ENCODE data around the gene ARHGEF39. TPM values are rescaled to one million over a fixed set of nuclear protein-coding genes. Genes with fewer than 3 reads are reported as not detected.

Gene ARHGEF39
- total RNA-seq, 1 donor from 2014 or later, result 1.1 TPM

DNA sequence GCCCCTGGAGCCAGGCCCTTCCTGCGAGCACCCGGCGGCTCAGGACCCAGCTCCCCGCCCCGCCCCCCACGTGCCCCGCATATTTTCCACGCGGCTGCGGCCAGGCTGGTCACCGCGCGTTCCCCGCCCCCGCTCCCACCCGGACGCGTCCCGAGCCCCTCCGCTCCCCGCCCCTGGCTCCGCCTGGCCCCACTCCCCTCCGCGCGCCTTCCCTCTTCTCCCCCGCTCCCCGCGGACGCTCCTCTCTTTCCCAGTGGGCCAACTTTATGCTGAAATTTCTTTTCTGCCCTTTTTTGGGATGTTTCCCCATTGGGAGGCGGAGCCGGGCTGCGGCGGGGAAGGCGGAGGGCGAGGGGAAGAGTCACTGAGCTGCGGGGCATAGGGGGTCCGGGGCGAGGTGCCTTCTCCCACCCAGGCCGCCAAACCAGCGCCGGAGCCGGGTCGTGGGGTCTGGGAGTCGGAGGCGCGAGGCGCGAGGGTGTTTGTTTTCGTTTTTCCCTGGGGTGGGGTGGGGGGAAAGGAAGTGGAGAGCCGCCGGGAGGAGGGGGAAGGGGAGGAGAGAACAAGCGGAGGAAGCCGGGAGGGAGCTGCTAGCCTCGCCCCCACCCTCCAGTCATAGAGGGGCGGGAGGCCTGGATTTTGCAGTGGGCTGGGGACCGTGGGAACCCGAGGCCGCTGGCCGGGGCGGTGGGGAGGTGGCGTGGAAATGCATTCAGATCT lies 25.8 kb upstream of the ARHGEF39 start:
- Histone ChIP-seq H3K4me1 (peaks cover 0 to 27% of the 10 kb centered on the region in 2 donors), H3K27me3 (no peaks in the 10 kb centered on the region), H3K4me3 (peak overlapping the region; percentile 83 to 93), H3K36me3 (peaks cover 26 to 37% of the 10 kb centered on the region in 2 donors), H3K27ac (peak overlapping the region; percentile 93 to 97), H3K9me3 (no peaks in the 10 kb centered on the region)
- peak; percentile 56 to 94 for DNase-seq (ENCODE audit: low spot score in 2 of 2)
- TF ChIP-seq, protein P1, sequence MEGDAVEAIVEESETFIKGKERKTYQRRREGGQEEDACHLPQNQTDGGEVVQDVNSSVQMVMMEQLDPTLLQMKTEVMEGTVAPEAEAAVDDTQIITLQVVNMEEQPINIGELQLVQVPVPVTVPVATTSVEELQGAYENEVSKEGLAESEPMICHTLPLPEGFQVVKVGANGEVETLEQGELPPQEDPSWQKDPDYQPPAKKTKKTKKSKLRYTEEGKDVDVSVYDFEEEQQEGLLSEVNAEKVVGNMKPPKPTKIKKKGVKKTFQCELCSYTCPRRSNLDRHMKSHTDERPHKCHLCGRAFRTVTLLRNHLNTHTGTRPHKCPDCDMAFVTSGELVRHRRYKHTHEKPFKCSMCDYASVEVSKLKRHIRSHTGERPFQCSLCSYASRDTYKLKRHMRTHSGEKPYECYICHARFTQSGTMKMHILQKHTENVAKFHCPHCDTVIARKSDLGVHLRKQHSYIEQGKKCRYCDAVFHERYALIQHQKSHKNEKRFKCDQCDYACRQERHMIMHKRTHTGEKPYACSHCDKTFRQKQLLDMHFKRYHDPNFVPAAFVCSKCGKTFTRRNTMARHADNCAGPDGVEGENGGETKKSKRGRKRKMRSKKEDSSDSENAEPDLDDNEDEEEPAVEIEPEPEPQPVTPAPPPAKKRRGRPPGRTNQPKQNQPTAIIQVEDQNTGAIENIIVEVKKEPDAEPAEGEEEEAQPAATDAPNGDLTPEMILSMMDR (IDR thresholded peaks at IDR 0.05), result no peak
- intact Hi-C loops (cut with DNase I), result loop anchor here (1.0 to 10.0 kb wide), 3 partner anchors 33 to 196 kb away; partner anchors contain the start of gene RUSC2

DNA sequence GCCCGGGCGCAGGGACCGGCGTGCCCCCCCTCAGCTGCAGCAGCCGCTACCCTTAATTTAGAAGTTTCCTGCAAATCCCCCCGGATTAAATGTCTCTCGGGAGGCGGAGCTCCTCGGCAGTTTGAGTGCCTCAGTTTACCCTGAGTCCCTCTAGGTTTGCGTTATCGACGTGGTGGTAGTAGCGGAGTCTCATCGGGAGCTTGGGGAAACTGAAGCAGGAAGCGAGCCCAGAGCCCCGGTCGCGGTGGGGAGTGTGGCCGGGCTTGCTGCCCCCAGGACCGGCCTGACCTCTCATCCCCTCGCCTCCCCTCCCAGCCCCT lies 25.3 kb upstream of the ARHGEF39 start:
- Histone ChIP-seq H3K27ac (peak overlapping the region; percentile 93 to 97), H3K9me3 (no peaks in the 10 kb centered on the region), H3K36me3 (peaks cover 31 to 42% of the 10 kb centered on the region in 2 donors), H3K4me3 (peak overlapping the region; percentile 83 to 93), H3K27me3 (no peaks in the 10 kb centered on the region), H3K4me1 (peaks cover 0 to 25% of the 10 kb centered on the region in 2 donors)
- TF ChIP-seq, protein P1 (IDR thresholded peaks at IDR 0.05), result no peak
- intact Hi-C loops (cut with DNase I), result loop anchor here (1.0 to 10.0 kb wide), 3 partner anchors 33 to 195 kb away; partner anchors contain the start of gene RUSC2
- DNase-seq (ENCODE audit: low spot score in 2 of 2), result no peak

DNA sequence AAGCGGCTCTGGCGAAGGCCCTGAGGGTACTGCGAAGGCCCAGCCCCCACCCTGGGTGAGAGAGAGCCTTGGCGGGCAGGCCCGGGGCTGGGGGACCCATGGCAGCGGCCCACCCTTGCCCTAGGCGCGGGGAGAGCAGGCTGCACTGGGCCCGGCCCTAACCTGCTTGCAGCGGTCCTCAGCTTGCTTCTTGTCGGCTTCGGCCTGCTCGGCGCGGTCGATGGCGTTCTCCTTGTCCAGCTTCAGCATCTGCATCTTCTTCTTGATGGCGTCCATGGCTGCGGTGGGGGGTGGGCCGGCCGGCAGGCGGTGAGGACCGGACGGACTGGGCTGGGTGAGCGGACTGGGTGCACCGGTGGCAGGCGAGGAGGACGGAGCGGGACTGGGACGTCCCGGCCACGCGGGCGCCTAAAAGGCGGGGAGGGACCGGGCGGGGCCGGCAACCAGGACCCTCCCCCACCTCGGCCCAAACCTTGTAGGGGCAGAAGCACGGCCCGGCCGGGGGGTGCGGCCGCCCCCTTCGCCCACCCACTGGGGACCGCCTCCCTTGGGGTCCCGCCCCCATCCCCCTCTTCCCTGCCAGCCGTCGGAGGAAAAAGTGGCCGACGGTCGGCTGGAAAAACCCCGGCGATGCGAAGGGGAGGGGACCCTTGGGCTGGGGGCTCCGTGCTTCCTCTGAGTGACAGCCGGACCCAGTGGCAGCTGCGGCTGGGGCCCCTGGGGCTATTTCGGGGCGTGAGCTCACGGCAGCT lies 24.7 kb upstream of the ARHGEF39 start, which contains the start of gene TPM2:
Gene TPM2 (minus strand): TSS at position 384 of the 752 bp plus-strand sequence. CDS start 108 bp downstream, at position 276.
- Histone ChIP-seq H3K4me3 (peak within 1 kb of the TSS; percentile 83 to 93), H3K4me1 (peaks cover 5 to 28% of the 10 kb centered on the region in 2 donors), H3K36me3 (peaks cover 36 to 47% of the 10 kb centered on the region in 2 donors), H3K27me3 (no peaks in the 10 kb centered on the region), H3K27ac (peak within 1 kb of the TSS; percentile 93 to 97), H3K9me3 (no peaks in the 10 kb centered on the region)
- peak; percentile 67 to 93 for DNase-seq (ENCODE audit: low spot score in 2 of 2)
- intact Hi-C loops (cut with DNase I), result loop anchor here (1.0 to 10.0 kb wide), 4 partner anchors 32 to 195 kb away; partner anchors contain the start of genes RUSC2 and TESK1
- TF ChIP-seq, protein P1 (IDR thresholded peaks at IDR 0.05), result no peak

DNA sequence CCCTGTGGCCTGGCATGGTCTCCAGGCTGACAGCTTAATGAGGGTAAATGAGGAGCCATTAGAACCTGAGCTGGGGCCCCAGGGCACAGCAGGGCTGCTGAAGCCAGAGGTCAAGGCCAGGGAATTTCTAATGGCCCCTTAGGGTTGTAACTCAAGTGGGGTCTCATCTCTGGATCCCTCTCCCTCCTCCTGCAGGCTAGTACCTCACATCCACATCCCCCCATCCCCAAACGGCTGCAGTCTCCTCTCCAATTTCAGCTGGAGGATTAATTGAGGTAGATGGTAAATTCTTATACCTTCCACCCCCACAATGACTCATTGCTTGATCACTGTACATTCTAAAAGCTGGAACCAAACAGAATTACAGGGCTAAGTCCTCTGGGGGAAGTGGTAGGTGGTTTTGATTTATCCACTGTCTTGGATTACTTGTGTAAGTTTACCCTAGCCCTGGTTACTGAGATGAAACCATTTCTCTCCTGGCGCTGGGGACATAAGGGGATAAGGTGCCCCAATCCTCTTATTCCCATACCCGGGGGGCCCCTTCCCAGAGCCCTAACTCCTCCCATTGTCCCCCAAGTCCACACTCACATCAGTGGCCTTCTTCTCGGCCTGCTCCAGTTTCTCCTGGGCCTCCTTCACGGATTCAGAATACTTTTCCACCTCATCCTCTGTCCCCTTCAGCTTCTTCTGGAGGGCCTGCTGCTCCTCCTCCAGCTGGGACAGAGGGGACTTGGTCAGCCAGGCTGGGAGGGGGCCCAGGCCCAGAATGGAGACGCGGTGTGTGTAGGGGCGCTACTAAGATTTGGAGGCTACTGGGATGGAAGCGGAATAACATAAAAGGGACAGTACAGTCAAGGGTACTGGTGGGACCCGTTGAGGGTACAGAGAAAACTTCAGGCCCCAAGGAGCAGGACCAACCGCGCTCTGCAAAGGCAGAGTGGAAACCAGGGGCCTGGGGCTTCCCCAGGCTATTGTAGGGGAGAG lies 23.9 kb upstream of the ARHGEF39 start:
- Histone ChIP-seq H3K27ac (peak overlapping the region; percentile 93 to 97), H3K9me3 (no peaks in the 10 kb centered on the region), H3K4me1 (peaks cover 13 to 29% of the 10 kb centered on the region in 2 donors), H3K27me3 (no peaks in the 10 kb centered on the region), H3K4me3 (peak overlapping the region; percentile 83 to 93), H3K36me3 (peaks cover 45 to 56% of the 10 kb centered on the region in 2 donors)
- TF ChIP-seq, protein P1 (IDR thresholded peaks at IDR 0.05), result no peak
- intact Hi-C loops (cut with DNase I), result loop anchor here (2.0 kb wide), 1 partner anchor 84 kb away; the partner anchor contains the start of gene TESK1
- no peak for DNase-seq (ENCODE audit: low spot score in 2 of 2)

All from ascending aorta (tissue), 2 donors.